ENCODE results near the gene MED13L. TPM values are rescaled to one million over a fixed set of nuclear protein-coding genes. Genes with fewer than 3 reads are reported as not detected.

MED13L gene
- total and polyA plus RNA-seq, 12 donors: 8.8 to 106 (median 73.8) TPM

- Histone ChIP-seq H3K27ac (no peak overlapping the region), H3K27me3 (no peaks in the 10 kb centered on the region), H3K36me3 (replicated peaks in 1 of 2) (no peaks in the 10 kb centered on the region), H3K9me3 (replicated peaks in 1 of 3) (no peaks in the 10 kb centered on the region), H3K4me3 (no peak overlapping the region), H3K4me1 (replicated peaks in 1 of 2) (peaks cover 18 to 71% of the 10 kb centered on the region in 2 donors)
- no peak for DNase-seq
- WGBS, 4 donors: 43 to 66% (median 57%) methylated on average over 1 of the region's 1 CpG
- intact Hi-C loops (cut with DNase I): no loop called here
- TF ChIP-seq POLR2A (IDR thresholded peaks at IDR 0.05) (no peak), CTCF (IDR thresholded peaks at IDR 0.05) (no peak)
These were observed 78.3 kb downstream of the MED13L start for GRCh38 chr12:116199160-116199706.

GRCh38 chr12:116196752-116197718 is 80.5 kb downstream of the MED13L start:
- no peaks in the 10 kb centered on the region for H3K9me3 ChIP-seq (replicated peaks in 1 of 3)
- H3K27me3 ChIP-seq: no peaks in the 10 kb centered on the region
- DNase-seq: peak in 1 of 7 donors; percentile 38
- no peaks in the 10 kb centered on the region for H3K36me3 ChIP-seq (replicated peaks in 1 of 2)
- 61 to 71% (median 66%) methylated on average over 14 of the region's 14 CpGs for WGBS, 4 donors
- intact Hi-C loops (cut with DNase I): no loop called here
- no peak overlapping the region for H3K27ac ChIP-seq
- TF ChIP-seq POLR2A (IDR thresholded peaks at IDR 0.05): no peak
- no peak overlapping the region for H3K4me3 ChIP-seq
- peaks cover 18 to 75% of the 10 kb centered on the region in 2 donors for H3K4me1 ChIP-seq (replicated peaks in 1 of 2)

GRCh38 chr12:116196226-116196625 is 81.3 kb downstream of the MED13L start:
- Histone ChIP-seq H3K4me1 (replicated peaks in 1 of 2) (peaks cover 18 to 66% of the 10 kb centered on the region in 2 donors), H3K27ac (no peak overlapping the region), H3K36me3 (replicated peaks in 1 of 2) (no peaks in the 10 kb centered on the region), H3K4me3 (no peak overlapping the region), H3K9me3 (replicated peaks in 1 of 3) (no peaks in the 10 kb centered on the region), H3K27me3 (no peaks in the 10 kb centered on the region)
- DNase-seq: no peak
- TF ChIP-seq CTCF (IDR thresholded peaks at IDR 0.05) (no peak), POLR2A (IDR thresholded peaks at IDR 0.05) (no peak)
- 33 to 55% (median 41%) methylated on average over 3 of the region's 3 CpGs for WGBS, 4 donors
- intact Hi-C loops (cut with DNase I): no loop called here

- Histone ChIP-seq H3K4me1 (replicated peaks in 1 of 2) (peaks cover 18 to 61% of the 10 kb centered on the region in 2 donors), H3K4me3 (no peak overlapping the region), H3K27ac (no peak overlapping the region), H3K9me3 (replicated peaks in 1 of 3) (no peaks in the 10 kb centered on the region), H3K27me3 (no peaks in the 10 kb centered on the region), H3K36me3 (replicated peaks in 1 of 2) (no peaks in the 10 kb centered on the region)
- no peak for DNase-seq
- 75 to 85% (median 80%) methylated on average over 3 of the region's 3 CpGs for WGBS, 4 donors
- intact Hi-C loops (cut with DNase I): no loop called here
- TF ChIP-seq CTCF (IDR thresholded peaks at IDR 0.05): no peak
- no peak for TF ChIP-seq POLR2A (IDR thresholded peaks at IDR 0.05)
These were observed 82.5 kb downstream of the MED13L start for GRCh38 chr12:116194935-116195431.
